Measurements from ENCODE around the gene LRCH1.

Gene LRCH1

GRCh38 chr13:46595136-46595884, 42.3 kb downstream of the LRCH1 start:
- DNase-seq = no peak

- no peak for DNase-seq
Observed at GRCh38 chr13:46595885-46596275, 42.9 kb downstream of the LRCH1 start.

- no peak for DNase-seq
Observed at GRCh38 chr13:46596466-46596865, 43.5 kb downstream of the LRCH1 start.

- DNase-seq = no peak
Observed at GRCh38 chr13:46598140-46598819, 45.3 kb downstream of the LRCH1 start.

- DNase-seq = no peak
Observed at GRCh38 chr13:46598820-46599180, 45.8 kb downstream of the LRCH1 start.

- no peak for DNase-seq
Observed at GRCh38 chr13:46600943-46601311, 48.0 kb downstream of the LRCH1 start.

GRCh38 chr13:46602531-46602930, 49.6 kb downstream of the LRCH1 start:
- no peak for DNase-seq

- DNase-seq = no peak
Observed at GRCh38 chr13:46603165-46603603, 50.2 kb downstream of the LRCH1 start.

- DNase-seq = no peak
Observed at GRCh38 chr13:46604226-46604990, 51.4 kb downstream of the LRCH1 start.

- no peak for DNase-seq
Observed at GRCh38 chr13:46605076-46605824, 52.3 kb downstream of the LRCH1 start.

GRCh38 chr13:46605825-46606554, 53.0 kb downstream of the LRCH1 start:
- DNase-seq = no peak

- no peak for DNase-seq
Observed at GRCh38 chr13:46606970-46607369, 54.0 kb downstream of the LRCH1 start.

GRCh38 chr13:46607768-46608564, 55.0 kb downstream of the LRCH1 start:
- no peak for DNase-seq

GRCh38 chr13:46609052-46609451, 56.1 kb downstream of the LRCH1 start:
- no peak for DNase-seq

GRCh38 chr13:46609726-46610125, 56.8 kb downstream of the LRCH1 start:
- DNase-seq = no peak

- DNase-seq = no peak
Observed at GRCh38 chr13:46612267-46612666, 59.3 kb downstream of the LRCH1 start.

- DNase-seq = no peak
Observed at GRCh38 chr13:46613409-46614049, 60.6 kb downstream of the LRCH1 start.

GRCh38 chr13:46614582-46614981, 61.6 kb downstream of the LRCH1 start:
- no peak for DNase-seq

- no peak for DNase-seq
Observed at GRCh38 chr13:46615888-46616531, 63.0 kb downstream of the LRCH1 start.

- no peak for DNase-seq
Observed at GRCh38 chr13:46617229-46617721, 64.3 kb downstream of the LRCH1 start.
